HG02870 (cell line): ENCODE measurements around the gene ZMYM2.
A peak's percentile ranks its signal among the peaks of the same experiment; 100 is the strongest.
"Not testable (repeated sequence)": the region's sequence is repeated elsewhere in the genome, so short reads cannot be mapped to it uniquely, and the experiment has no call there.

Experiments
- ATAC-seq: cut with Tn5 transposase; IDR thresholded peaks from one replicate; pipeline ENCODE4 v1.9.1; 2021; ENCODE audit warnings: mild to moderate bottlenecking, moderate library complexity; ENCODE audit not compliant: unreplicated experiment

The ZMYM2 gene

GRCh38 chr13:19958155-19959111, at the start of gene ZMYM2:
TSS of gene ZMYM2 (plus strand) at chr13:19958727. CDS start at chr13:19993073, 34,346 bp downstream.
- ATAC-seq, result peak; percentile 77

DNA sequence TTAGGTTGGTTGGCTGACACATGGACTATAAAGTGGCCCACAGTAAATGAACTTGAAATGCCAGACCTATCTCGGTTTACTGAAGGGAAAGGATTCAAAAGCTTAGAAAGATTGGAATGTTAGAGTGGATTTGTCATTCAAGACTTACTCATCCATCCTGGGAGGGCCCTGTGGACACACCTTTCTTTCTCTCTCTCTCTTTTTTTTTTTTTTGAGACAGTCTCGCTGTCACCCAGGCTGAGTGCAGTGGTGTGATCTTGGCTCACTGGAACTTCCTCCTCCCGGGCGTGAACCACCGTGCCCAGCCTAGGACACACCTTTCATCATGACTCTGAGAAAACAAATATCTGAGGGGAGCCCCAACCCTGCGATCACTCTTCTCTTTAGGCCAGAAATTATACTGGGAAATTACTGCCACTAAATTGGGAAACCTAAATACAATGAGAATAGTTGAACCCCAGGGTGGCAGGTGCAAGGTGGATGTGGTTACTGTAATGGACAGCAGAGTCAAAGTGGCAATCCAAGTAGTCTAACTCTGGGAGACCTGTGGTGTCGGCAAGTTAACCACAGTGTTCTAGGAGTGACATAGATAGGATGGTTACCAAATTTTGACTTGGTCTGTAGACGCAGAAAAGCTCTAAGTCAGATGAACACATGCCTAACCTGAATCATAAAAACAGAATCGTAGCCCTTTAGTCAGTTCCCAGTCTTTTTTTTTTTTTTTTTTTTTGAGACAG, 48.0 kb upstream of the ZMYM2 start:
- ATAC-seq, result no peak

DNA sequence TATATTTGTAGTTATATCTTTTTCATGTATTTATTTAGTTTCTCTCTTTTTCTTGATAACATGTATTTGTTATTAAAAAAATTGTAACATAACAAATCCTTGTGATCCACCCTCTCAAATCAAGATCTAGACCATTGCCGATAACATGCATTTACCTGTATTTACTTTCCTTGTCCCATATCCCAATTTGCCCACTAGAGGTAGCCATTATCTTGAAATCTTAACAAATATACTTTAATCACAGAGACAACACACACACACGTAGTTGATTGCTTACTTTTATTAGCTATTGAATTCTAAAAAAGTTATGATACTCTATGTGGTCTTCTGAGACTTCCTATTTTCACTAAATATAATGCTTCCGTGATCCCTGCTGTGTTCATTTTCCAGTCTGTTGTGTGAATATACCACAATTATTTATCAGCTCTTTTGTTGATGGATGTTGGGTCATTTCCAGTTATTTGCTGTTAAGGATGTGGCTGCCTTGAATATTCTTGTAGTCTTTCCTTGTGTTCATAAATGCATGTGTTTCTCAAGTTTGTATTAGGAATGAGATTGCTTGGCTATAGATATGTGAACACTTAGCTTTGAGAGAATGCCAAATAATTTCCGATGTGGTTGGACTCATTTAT, 31.3 kb upstream of the ZMYM2 start:
- no peak for ATAC-seq

- no peak for ATAC-seq
These were observed 18.4 kb upstream of the ZMYM2 start for GRCh38 chr13:19940106-19940505.

DNA sequence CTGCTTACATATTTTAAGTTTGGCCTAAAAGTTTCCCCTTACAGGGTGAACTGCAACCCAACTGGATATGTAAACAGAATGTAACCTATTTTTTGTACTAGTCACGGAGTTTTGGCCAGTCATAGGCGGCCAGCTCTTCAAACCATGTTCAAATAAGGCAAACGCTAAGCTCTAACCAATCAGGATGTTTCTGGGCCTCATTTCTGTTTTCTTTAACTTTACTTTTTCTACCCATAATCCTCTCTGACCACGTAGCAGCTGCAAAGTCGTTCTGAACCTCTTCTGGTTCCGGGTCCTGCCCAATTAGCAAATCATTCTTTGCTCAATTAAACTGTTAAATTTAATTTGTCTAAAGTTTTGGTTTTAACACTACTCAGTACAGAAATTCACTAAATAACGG, 8.2 kb upstream of the ZMYM2 start:
- no peak for ATAC-seq

DNA sequence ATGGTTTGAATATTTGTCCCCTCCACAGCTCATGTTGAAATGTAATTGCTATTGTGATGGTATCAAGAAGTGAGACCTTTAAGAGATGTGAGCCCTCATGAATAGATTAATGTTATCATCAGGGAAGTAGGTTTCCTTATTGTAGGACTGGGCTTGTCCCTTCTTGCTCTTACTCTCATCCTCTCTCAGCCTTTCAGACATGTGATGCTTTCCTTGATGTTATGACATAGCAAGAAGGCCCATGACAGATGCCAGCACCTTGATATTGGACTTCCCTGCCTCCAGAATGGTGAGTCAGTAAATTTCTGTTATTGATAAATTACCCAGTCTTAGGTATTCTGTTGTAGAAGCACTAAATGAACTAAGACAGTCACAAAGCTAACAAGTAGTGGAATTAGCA, 5.7 kb upstream of the ZMYM2 start:
- ATAC-seq, result no peak

DNA sequence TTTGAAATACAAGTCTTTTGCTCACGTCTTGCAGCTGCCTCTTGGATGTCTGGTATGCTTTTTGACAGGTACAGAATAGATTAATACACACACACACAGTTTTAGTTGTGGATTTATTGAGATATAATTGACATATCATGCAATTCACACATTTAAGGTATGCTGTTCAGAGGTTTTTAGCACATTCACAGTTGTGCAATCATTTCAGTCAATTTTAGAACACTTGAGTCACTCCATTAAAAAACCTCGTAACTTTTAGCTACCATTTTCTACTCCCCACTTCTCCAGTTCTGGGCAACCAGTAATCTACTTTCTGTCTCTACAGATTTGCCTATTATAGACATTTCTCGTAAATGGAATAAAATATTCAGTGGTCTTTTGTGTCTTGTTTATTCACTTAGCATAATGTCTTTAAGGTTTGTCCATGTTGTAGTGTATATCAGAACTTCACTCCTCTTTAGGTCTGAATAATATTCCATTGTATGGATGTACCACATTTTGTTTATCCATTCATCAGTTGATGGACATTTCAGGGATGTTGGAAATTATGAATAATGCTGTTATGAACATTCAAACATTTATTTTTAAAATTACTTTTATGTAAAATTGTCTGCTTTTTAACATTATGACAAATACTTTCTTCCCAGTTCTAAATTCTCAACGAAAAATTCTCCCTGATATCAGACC, 2.5 kb upstream of the ZMYM2 start:
- no peak for ATAC-seq

- peak; percentile 22 for ATAC-seq
These were observed 990 bp upstream of the ZMYM2 start for GRCh38 chr13:19957320-19958154.

DNA sequence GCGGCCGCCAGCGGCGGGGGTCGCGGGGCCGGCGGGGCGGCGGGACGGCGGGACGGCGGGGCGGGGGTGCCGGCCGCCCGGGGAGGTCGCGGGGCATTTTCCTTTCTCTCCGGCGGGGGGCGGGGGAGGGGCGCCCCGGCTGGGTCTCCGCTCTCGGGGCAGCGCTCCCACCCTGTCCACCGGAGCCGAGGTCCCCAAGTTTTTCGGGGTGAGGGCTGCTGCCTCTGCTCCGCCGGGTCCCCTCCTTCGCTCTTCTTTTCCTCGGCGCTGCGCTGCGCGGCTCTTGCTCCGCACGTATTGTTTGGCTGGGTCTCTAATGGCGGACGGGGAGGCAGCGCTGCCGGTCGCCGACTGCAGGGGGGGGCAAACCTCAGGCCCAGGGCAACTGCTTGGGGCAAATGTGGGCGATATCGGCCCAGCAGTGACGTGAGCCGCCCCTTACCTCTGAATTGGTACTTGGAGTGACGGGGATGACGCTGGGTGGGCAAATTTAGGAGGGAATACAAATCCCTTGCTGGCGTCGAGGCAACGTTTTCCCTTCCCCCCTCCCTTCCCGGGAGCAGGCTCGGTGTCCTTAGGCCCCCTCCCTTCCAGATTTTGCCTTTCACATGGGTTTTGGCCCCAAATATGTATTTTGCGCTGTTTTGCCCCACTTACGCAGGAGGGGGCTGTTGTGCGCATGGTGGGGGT, 759 bp downstream of the ZMYM2 start:
- ATAC-seq, result no peak

GRCh38 chr13:19959831-19960652, 1.5 kb downstream of the ZMYM2 start:
- peak; percentile 28 for ATAC-seq

- no peak for ATAC-seq
These were observed 2.1 kb downstream of the ZMYM2 start for GRCh38 chr13:19960653-19960976.

DNA sequence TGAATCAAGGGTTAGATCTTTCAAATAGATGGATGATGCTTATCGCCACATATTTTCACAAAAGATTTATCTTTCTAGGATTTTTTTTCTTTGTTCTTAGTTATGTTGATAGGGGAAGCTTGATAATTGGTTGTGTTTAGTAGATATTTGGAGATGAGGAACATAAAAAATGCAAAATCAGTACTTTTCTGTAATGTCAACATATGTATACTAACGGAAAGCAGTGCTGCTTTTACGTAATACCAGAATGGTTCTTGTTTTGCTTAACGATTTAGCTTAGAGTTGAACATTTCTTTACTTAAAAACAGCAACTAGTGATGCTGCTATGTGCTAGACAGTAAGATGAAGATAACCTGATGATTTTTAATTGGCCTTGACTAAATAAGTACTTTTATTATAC, 3.0 kb downstream of the ZMYM2 start:
- ATAC-seq, result no peak

- ATAC-seq, result no peak
These were observed 3.4 kb downstream of the ZMYM2 start for GRCh38 chr13:19961924-19962323.

- ATAC-seq, result no peak
These were observed 4.4 kb downstream of the ZMYM2 start for GRCh38 chr13:19962894-19963293.

GRCh38 chr13:19967621-19968020, 9.1 kb downstream of the ZMYM2 start:
- ATAC-seq, result peak; percentile 76

DNA sequence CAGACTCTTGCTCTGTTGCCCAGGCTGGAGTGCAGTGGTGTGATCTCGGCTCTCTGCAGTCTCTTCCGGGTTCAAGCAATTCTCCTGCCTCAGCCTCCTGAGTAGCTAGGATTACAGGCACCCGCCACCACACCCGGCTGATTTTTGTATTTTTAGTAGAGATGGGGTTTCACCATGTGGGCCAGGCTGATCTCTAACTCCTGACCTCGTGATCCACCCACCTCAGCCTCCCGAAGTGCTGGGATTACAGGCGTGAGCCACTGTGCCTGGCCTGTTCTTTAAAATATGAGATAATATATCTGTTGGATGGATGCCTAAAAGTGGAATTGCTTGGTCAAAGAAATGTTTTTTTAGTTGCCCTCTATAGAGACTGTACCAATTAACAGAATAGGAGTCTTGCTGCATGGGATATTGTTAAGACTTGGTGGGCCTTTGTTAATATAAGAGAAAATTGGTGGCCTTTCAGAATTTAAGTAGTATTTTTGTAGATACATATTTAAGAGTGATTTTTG, 16.0 kb downstream of the ZMYM2 start:
- ATAC-seq, result not testable (repeated sequence)

DNA sequence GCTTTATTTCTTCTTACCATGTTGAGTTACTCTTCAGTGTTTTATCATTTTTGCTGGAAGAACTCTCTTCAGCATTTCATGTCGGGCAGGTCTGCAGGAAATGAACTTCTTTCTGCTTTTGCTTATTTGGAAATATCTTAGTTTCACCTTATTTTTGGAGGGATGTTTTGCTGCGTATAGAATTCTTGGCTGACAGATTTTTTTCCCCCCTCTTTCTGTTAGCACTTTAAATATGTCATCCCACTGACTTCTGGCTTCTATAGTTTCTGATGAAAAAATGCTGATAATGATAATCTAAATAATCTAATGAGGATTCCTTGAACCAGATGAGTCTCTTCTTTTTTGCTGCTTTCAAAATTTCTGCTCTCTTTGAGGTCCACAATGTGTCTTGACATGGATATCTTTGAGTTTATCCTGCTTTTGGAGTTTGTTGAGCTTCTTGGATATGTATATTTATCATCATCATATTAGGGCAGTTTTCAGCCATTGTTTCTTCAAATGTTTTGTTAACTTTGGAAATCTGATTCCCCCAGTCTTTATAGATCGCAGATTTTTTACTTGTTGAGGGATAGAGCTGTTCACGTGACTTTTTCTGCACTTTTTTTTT, 20.4 kb downstream of the ZMYM2 start:
- ATAC-seq, result no peak

GRCh38 chr13:19981685-19982238, 23.2 kb downstream of the ZMYM2 start:
- no peak for ATAC-seq
